Measurements from ENCODE around the gene ERN1. TPM values are rescaled to one million over a fixed set of nuclear protein-coding genes. Genes with fewer than 3 reads are reported as not detected.

ERN1 gene
- total and polyA plus RNA-seq, 2 of the 13 experiments (the other 11 are each of a cell fraction or from before 2014, with no cell fraction given): 6.0 to 12.7 TPM

- TF ChIP-seq NFE2L1 (CRISPR knock-in tag; IDR thresholded peaks at IDR 0.05; ENCODE audit: borderline replicate concordance) (no peak; the same call in 1 of the 2 replicates), NKX3-1 (CRISPR knock-in tag; IDR thresholded peaks at IDR 0.05) (peak; percentile 94), ZNF382 (CRISPR knock-in tag; IDR thresholded peaks at IDR 0.05; ENCODE audit: borderline replicate concordance) (no peak), ZNF597 (CRISPR knock-in tag; IDR thresholded peaks at IDR 0.05) (peak; percentile 80; the same call in 1 of the 2 replicates), MIER3 (CRISPR knock-in tag; IDR thresholded peaks at IDR 0.05; ENCODE audit: borderline replicate concordance) (peak; percentile 92; the same call in 1 of the 2 replicates), ZNF672 (CRISPR knock-in tag; IDR thresholded peaks at IDR 0.05) (0 out of 2 replicates have a peak, but pooled peaks have one; percentile 68), NPAS2 (CRISPR knock-in tag; IDR thresholded peaks at IDR 0.05; ENCODE audit: borderline replicate concordance) (no peak), NFKBIZ (CRISPR knock-in tag; IDR thresholded peaks at IDR 0.05) (0 out of 2 replicates have a peak, but pooled peaks have one; percentile 61), BATF2 (CRISPR knock-in tag; IDR thresholded peaks at IDR 0.05) (peak; percentile 37; the same call in 1 of the 2 replicates), ZNF10 (CRISPR knock-in tag; IDR thresholded peaks at IDR 0.05; ENCODE audit: borderline replicate concordance, low read depth) (no peak), ZFP62 (CRISPR knock-in tag; IDR thresholded peaks at IDR 0.05) (no peak), ZNF510 (CRISPR knock-in tag; IDR thresholded peaks at IDR 0.05; ENCODE audit: low read depth) (no peak; the same call in none of the 2 replicates), ZNF569 (CRISPR knock-in tag; IDR thresholded peaks at IDR 0.05; ENCODE audit: borderline replicate concordance) (0 out of 2 replicates have a peak, but pooled peaks have one; percentile 67), ZNF576 (CRISPR knock-in tag; IDR thresholded peaks at IDR 0.05) (no peak), GTF2F1 (IDR thresholded peaks at IDR 0.05; ENCODE audit: low read length) (peak; percentile 98), ZNF891 (CRISPR knock-in tag; IDR thresholded peaks at IDR 0.05) (peak; percentile 75), ZNF234 (CRISPR knock-in tag; conservative IDR thresholded peaks at IDR 0.05) (peak; percentile 95), YEATS2 (CRISPR knock-in tag; IDR thresholded peaks at IDR 0.05; ENCODE audit: borderline replicate concordance) (peak; percentile 99), CBX2 (IDR thresholded peaks at IDR 0.05; ENCODE audit: low read depth, low read length) (peak; percentile 71; the same call in 1 of the 2 replicates), CBX2 (CRISPR knock-in tag; IDR thresholded peaks at IDR 0.05; ENCODE audit: low read depth) (no peak)
- TF ChIP-seq, protein P1, sequence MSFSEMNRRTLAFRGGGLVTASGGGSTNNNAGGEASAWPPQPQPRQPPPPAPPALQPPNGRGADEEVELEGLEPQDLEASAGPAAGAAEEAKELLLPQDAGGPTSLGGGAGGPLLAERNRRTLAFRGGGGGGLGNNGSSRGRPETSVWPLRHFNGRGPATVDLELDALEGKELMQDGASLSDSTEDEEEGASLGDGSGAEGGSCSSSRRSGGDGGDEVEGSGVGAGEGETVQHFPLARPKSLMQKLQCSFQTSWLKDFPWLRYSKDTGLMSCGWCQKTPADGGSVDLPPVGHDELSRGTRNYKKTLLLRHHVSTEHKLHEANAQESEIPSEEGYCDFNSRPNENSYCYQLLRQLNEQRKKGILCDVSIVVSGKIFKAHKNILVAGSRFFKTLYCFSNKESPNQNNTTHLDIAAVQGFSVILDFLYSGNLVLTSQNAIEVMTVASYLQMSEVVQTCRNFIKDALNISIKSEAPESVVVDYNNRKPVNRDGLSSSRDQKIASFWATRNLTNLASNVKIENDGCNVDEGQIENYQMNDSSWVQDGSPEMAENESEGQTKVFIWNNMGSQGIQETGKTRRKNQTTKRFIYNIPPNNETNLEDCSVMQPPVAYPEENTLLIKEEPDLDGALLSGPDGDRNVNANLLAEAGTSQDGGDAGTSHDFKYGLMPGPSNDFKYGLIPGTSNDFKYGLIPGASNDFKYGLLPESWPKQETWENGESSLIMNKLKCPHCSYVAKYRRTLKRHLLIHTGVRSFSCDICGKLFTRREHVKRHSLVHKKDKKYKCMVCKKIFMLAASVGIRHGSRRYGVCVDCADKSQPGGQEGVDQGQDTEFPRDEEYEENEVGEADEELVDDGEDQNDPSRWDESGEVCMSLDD (CRISPR knock-in tag; IDR thresholded peaks at IDR 0.05; ENCODE audit: borderline replicate concordance): no peak; the same call in none of the 2 replicates
- TF ChIP-seq, protein P2, sequence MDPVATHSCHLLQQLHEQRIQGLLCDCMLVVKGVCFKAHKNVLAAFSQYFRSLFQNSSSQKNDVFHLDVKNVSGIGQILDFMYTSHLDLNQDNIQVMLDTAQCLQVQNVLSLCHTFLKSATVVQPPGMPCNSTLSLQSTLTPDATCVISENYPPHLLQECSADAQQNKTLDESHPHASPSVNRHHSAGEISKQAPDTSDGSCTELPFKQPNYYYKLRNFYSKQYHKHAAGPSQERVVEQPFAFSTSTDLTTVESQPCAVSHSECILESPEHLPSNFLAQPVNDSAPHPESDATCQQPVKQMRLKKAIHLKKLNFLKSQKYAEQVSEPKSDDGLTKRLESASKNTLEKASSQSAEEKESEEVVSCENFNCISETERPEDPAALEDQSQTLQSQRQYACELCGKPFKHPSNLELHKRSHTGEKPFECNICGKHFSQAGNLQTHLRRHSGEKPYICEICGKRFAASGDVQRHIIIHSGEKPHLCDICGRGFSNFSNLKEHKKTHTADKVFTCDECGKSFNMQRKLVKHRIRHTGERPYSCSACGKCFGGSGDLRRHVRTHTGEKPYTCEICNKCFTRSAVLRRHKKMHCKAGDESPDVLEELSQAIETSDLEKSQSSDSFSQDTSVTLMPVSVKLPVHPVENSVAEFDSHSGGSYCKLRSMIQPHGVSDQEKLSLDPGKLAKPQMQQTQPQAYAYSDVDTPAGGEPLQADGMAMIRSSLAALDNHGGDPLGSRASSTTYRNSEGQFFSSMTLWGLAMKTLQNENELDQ (CRISPR knock-in tag; IDR thresholded peaks at IDR 0.05; ENCODE audit: borderline replicate concordance): 0 out of 2 replicates have a peak, but pooled peaks have one; percentile 52
Observed at GRCh38 chr17:64145751-64146417, 15.9 kb upstream of the ERN1 start (continued).

Measured in HepG2 (cell line).